ENCODE measurements around the gene NDUFA5.
A peak's percentile ranks its signal among the peaks of the same experiment; 100 is the strongest.
"Not testable (repeated sequence)": the region's sequence is repeated elsewhere in the genome, so short reads cannot be mapped to it uniquely, and the experiment has no call there.

Gene NDUFA5

DNA sequence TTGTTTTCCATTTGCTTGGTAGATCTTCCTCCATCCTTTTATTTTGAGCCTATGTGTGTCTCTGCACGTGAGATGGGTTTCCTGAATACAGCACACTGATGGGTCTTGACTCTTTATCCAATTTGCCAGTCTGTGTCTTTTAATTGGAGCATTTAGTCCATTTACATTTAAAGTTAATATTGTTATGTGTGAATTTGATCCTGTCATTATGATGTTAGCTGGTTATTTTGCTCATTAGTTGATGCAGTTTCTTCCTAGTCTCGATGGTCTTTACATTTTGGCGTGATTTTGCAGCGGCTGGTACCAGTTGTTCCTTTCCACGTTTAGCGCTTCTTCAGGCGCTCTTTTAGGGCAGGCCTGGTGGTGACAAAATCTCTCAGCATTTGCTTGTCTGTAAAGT lies 31.1 kb downstream of the NDUFA5 start:
- not testable (repeated sequence) for FAIRE-seq; DNase-seq (ENCODE audit: low spot score)

DNA sequence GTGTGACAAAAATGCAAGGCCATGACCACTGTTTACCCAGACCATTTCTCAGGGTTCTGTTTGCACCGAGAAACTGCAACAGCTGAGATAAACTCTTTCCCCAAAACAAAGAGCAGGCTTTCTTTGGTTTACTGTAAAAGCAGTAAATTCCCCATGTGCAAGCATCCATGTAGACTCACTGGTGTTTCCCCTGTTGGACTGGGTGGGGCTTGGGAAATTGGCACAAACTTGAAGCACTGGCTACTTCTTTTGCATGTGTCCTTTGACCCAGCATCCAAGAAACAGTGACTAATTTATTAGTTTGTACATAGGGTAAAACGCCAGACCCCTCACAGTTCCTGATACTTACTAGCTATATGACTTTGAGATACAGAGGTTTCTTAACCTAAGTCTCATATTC lies 35.6 kb downstream of the NDUFA5 start:
- DNase-seq (ENCODE audit: low spot score) (no peak), FAIRE-seq (peak; percentile 17)

DNA sequence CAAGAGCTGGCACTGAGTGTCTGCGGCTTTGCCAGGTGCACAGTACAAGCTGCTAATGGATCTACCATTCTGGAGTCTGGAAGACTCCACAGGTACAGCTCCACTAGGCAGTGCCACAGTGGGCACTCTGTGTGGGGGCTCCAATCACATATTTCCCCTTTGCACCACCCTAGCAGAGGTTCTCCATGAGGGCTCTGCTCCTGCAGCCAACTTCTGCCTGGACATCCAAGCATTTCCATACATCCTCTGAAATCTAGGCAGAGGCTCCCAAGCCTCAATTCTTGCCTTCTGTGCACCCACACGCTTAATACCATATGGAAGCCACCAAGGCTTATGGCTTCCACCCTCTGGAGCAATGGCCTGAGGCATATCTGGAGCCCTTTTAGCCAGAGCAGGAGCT lies 52.4 kb downstream of the NDUFA5 start:
- no peak for FAIRE-seq
- DNase-seq (ENCODE audit: low spot score): no peak

DNA sequence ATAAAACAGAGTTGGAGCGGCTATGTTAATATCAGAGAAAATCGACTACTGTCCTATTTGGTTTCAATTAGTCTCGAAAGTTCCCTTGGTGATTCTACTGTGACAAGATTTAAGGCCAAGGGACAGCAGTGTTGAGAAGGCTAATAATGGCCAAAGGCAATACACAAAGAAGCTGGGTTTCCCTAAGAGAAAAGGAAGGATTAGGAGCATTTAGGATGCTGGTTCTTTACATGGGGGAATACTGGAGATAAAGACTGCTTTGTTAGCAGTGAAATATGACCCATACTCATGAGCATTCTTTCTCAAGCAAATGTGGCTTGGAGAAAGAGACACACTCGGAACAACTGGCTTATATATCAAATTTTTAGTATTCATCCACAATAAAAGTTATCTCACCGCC lies 55.4 kb downstream of the NDUFA5 start:
- FAIRE-seq: no peak
- no peak for DNase-seq (ENCODE audit: low spot score)

DNA sequence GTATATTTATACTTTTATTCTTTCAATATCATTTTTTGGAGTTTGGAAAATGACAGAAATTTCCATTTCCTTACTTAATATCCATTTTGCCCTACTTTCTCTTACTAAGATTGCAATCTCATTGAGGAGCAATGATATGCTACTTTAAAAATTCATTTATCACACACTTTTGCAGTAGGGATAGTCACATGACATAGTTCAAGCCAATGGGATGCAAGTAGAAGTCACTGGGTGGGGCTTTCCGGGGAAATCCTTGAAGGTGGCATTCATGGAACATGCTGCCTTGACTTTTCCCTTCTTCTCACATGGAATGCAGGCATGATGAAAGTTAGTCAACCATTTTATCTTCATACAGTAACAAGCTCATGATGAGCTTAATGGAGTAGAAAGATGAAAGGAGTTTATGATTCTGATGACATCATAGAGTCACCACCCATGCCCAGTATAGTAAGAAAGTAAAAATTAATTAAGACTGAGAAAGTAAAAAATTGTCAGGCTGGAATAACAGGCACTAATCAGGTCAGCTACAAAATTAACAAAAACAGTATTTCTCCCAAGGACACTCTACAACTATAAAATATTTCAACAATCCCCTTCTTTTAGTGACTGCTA lies 56.6 kb downstream of the NDUFA5 start:
- FAIRE-seq: no peak
- DNase-seq (ENCODE audit: low spot score): no peak

DNA sequence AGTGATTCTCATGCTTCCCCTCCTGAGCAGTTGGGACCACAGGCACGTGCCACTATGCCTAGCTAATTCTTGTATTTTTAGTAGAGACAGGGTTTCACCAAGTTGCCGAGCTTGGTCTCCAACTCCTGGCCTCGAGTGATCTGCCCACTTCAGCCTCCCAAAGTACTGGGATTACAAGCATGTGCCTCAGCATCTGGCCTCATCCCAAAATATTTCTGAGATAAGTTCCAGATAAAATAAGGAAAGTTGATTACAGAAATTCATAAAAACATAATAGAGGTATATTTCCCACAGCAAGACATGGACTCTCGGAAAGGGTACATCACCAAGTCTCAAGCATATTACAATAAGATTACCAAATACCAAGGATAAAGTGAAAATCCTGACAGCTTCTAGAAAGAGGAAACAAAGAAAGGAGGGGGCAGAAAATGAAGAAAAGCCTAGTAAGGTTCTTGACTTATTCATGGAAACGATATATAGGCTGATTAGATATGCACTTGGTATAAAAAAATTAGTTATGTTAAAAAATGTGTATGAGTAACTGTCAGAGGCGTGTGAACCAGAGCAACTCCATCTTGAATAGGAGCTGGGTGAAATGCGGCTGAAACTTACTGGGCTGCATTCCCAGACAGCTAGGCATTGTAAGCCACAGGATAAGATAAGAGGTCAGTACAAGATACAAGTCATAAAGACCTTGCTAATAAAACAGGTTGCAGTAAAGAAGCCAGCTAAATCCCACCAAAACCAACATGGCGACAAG lies 58.2 kb downstream of the NDUFA5 start:
- DNase-seq (ENCODE audit: low spot score) (no peak), FAIRE-seq (no peak)

DNA sequence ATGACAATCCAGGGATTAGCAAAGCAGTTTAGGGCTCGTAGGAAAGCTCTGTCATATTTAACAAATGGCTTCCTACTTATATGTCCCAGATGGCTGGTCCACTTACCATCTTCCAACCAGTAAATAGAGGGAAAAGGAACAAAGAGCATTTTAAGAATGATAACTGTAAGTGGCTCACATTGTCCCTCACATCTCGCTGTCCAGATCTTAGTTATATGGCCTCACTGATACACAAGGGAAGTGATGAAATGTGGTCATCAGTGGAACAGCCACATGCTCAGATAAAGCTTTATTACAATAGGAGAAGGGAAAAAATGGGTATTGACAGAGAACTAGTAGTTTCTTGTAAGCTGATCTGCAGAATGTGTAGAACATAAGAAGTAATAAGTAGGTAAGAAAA lies 59.0 kb downstream of the NDUFA5 start:
- FAIRE-seq (no peak), DNase-seq (ENCODE audit: low spot score) (no peak)

DNA sequence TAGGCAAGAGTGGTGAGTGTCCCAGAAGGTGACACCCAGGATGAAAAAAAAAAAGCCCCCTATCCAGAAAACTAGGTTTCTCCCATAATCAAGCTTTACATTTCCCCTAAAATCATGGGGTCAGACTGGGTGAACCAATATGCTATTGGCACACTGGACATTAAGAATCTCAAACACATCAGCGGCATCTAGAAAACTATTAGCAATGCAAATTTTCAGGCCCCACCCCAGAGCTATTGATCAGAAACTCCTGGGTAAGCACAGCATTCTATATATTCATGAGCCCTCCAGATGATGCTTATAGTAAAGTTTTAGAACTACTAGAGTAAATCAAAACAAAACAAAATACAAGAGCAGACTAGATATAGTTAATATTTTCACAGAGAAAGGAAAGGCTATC lies 59.6 kb downstream of the NDUFA5 start:
- FAIRE-seq: no peak

DNA sequence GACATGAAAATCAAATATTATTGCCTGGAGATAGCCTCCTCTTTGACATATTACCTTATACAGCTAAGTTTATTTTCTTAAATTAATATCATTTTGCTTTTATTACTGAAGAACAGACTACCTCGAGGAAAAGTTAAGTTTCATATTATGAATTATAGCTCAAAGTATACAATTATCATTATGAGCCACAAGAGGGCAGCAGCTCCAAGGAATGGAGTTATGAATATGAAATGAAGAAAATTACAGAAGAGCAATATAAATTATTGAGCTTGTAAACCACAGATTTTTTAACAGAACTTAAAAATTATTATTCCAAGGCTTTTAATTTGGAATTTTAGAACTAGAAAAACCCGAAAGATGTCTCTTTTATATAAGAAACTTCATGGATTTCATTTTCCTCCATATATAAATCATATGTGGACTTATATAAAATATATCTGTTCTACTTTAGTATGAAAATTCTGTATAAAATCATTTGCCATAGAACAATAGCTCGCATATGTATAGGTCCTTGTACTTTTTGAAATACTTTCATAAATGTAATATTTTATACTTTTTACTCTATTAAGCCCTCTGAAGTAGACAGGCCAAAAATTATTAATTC lies 63.3 kb downstream of the NDUFA5 start:
- peak; percentile 91 for FAIRE-seq

More for the DNA sequence above, 59.6 kb downstream of the NDUFA5 start:
- DNase-seq (ENCODE audit: low spot score): no peak

DNA sequence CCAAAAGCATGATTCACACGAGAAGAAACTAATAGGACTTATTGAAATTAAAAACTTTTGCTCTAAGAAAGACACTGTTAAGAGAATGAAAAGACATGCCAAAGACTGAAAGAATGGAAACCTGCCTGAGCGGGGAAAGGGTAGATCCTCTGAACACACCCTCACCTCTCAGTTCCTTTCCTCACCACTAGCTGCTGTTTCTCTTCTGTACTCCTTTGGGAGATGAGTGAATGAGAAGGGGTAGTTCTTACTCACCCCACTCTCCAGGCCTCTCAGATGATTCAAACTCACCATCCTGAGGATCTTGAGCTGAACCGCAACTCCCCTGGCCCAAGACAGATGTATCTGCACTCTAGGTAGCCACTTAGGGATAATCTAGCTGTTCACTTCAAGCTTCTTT lies 65.1 kb downstream of the NDUFA5 start:
- no peak for DNase-seq (ENCODE audit: low spot score)
- FAIRE-seq: no peak

More for the DNA sequence above, 63.3 kb downstream of the NDUFA5 start:
- DNase-seq (ENCODE audit: low spot score): peak; percentile 53
